Spleen (tissue), 11 donors: Measurements from ENCODE around the gene ACSS1. TPM values are rescaled to one million over a fixed set of nuclear protein-coding genes. Genes with fewer than 3 reads are reported as not detected.

Experiments used
- DNase-seq: peaks from one replicate; pipeline ENCODE4 v3.0.0-alpha.2; 2020
- H3K27ac ChIP-seq, 8 donors: fragments of 200-600 bp; sonication (generic) in 7 of 8; 1 replicate in 4 of 8; 2 replicates in 4 of 8; pipeline versions ENCODE4 v1.5.0 to v1.8.0; 2016 to 2021; ENCODE audit warnings: inconsistent platforms in 4 of 8, mild to moderate bottlenecking in 4 of 8, moderate library complexity in 1 of 8
- H3K27me3 ChIP-seq, 7 donors: fragments of 200-600 bp; sonication (generic) in 6 of 7; replicated peaks in 1 of 7; 1 replicate in 4 of 7; 2 replicates in 3 of 7; pipeline versions ENCODE4 v1.5.0 to v1.8.0; 2016 to 2021; ENCODE audit warnings: inconsistent platforms in 3 of 7, mild to moderate bottlenecking in 1 of 7
- H3K36me3 ChIP-seq, 6 donors: fragments of 200-600 bp; sonication (generic) in 5 of 6; 1 replicate in 4 of 6; 2 replicates in 2 of 6; pipeline versions ENCODE4 v1.5.0 to v1.8.0; 2016 to 2021; ENCODE audit warnings: inconsistent platforms in 2 of 6
- H3K4me1 ChIP-seq, 6 donors: fragments of 200-600 bp; sonication (generic) in 5 of 6; 1 replicate in 3 of 6; 2 replicates in 3 of 6; pipeline versions ENCODE4 v1.5.0 to v1.8.0; 2016 to 2021; ENCODE audit warnings: inconsistent platforms in 3 of 6
- H3K4me3 ChIP-seq, 8 donors: fragments of 200-600 bp; sonication (generic) in 7 of 8; 1 replicate in 4 of 8; 2 replicates in 4 of 8; pipeline versions ENCODE4 v1.5.0 to v1.8.0; 2016 to 2021; ENCODE audit warnings: inconsistent platforms in 4 of 8, mild to moderate bottlenecking in 4 of 8, moderate library complexity in 2 of 8
- H3K9me3 ChIP-seq, 8 donors: fragments of 200-600 bp; sonication (generic) in 7 of 8; 1 replicate in 4 of 8; 2 replicates in 4 of 8; pipeline versions ENCODE4 v1.5.0 to v1.8.0; 2016 to 2021; ENCODE audit warnings: inconsistent platforms in 4 of 8
- CTCF ChIP-seq, 11 experiments: fragments of 200-600 bp in 7 of 11; fragments of 450-650 bp in 4 of 11; sonication (generic) in 4 of 11; IDR thresholded peaks in 8 of 11; conservative IDR thresholded peaks in 3 of 11; 1 replicate in 7 of 11; 2 replicates in 4 of 11; pipeline versions ENCODE4 v1.4.0 to v1.8.0; 2016 to 2021; ENCODE audit warnings: antibody characterized with exemption in 11 of 11, inconsistent platforms in 4 of 11, mild to moderate bottlenecking in 1 of 11
- POLR2A ChIP-seq, 3 donors: fragments of 450-650 bp; IDR thresholded peaks; one replicate each; pipeline ENCODE4 v1.5.1; 2017; ENCODE audit warnings: antibody characterized with exemption in 3 of 3, mild to moderate bottlenecking in 1 of 3
- POLR2AphosphoS5 ChIP-seq, 3 donors: sonication (generic); formaldehyde crosslinking; IDR thresholded peaks; one replicate each; pipeline ENCODE4 v1.5.1; 2017; ENCODE audit warnings: antibody characterized with exemption in 3 of 3
- WGBS, 5 donors: extraction: QIAGEN DNeasy Blood & Tissue Kit in 3 of 5; methylation state at CpG; one replicate each; pipeline versions ENCODE4 v1.1.5 to v1.1.7; 2013 to 2018; 5-methylcytosine and 5-hydroxymethylcytosine counted together
- intact Hi-C: fragments of 100-400 bp; cut with DNase I; formaldehyde crosslinking; loops from one replicate; pipeline ENCODE4 v1.15.0; 2023; ENCODE audit warnings: low total_unique reads
- polyA plus RNA-seq, 3 donors: library from polyadenylated mRNA; stranded (reverse); fragments of 200-250 nt; gene quantifications; one replicate each; pipeline ENCODE4 v1.2.1, GENCODE V29; 2013
- total RNA-seq, 7 donors: library from RNA; depleted of rRNA in 3 of 7; stranded (reverse); fragments of >200 nt in 3 of 7; fragmentation: NEBNext Ultra II Directional in 4 of 7; extraction: Animal tissue kit (Norgen Biotek cat#: 25700) in 4 of 7; gene quantifications; one replicate each; pipeline versions ENCODE4 v1.1.0 to v1.2.1, GENCODE V29; 2016 to 2021
- donor health status: healthy with polysubstance abuse.
- donor health status: DM: no; HTN: no; CAD: no; lungs with moderate emphysema.
- donor health status: DM: no; HTN: no; CAD: no.
- donor health status: Bipolar disorder and iron deficiency.
- donor health status: healthy.
- donor health status: DM: no; HTN: no; CAD: no.
- donor health status: DM: yes; HTN: yes; CAD: no.

ACSS1 gene
- total and polyA plus RNA-seq, 10 donors, result 20.3 to 50.8 (median 36.4) TPM

DNA sequence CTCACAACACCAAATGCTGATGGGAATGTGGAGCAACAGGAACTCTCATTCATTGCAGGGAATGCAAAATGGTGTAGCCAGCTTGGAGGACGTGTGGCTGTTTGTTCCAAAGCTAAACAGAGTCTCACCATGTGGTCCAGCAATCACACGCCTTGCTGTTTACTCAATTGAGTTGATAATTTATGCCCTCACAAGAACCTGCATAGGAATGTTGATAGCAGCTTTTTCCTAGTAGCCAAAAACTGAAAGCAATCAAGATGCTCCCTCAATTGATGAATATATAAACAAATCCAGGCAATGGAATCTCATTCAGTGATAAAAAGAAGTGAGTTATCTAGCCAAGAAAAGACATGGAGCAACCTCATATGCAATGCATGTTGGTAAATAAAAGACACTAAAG is 39.6 kb upstream of the ACSS1 start:
- 37 to 51% (median 43%) methylated on average over 2 of the region's 2 CpGs for WGBS, 5 donors
- no peaks in the 10 kb centered on the region for H3K4me1 ChIP-seq
- DNase-seq, result no peak
- H3K36me3 ChIP-seq, result no peaks in the 10 kb centered on the region
- H3K9me3 ChIP-seq, result no peaks in the 10 kb centered on the region
- intact Hi-C loops, result no loop called here
- H3K27me3 ChIP-seq, result peaks cover 0 to 9% (median 0%) of the 10 kb centered on the region in 7 donors
- no peak overlapping the region for H3K27ac ChIP-seq
- H3K4me3 ChIP-seq, result no peak overlapping the region
- TF ChIP-seq POLR2AphosphoS5 (IDR thresholded peaks at IDR 0.05) (no peak), CTCF (IDR thresholded peaks at IDR 0.05 in 8 of 11, conservative IDR thresholded peaks at IDR 0.05 in 3 of 11) (no peak), POLR2A (IDR thresholded peaks at IDR 0.05) (no peak)

- Histone ChIP-seq H3K36me3 (no peaks in the 10 kb centered on the region), H3K4me3 (peak overlapping the region in 1 of 8 donors; percentile 1), H3K9me3 (no peaks in the 10 kb centered on the region), H3K27ac (peak overlapping the region in 4 of 8 donors; percentile 31 to 75 (median 52)), H3K4me1 (peaks cover 0 to 23% (median 11%) of the 10 kb centered on the region in 6 donors), H3K27me3 (peaks cover 0 to 54% (median 7%) of the 10 kb centered on the region in 7 donors)
- peak; percentile 90 for DNase-seq
- TF ChIP-seq POLR2A (IDR thresholded peaks at IDR 0.05) (no peak), CTCF (IDR thresholded peaks at IDR 0.05 in 8 of 11, conservative IDR thresholded peaks at IDR 0.05 in 3 of 11) (no peak), POLR2AphosphoS5 (IDR thresholded peaks at IDR 0.05) (peak; percentile 21 to 56 (median 55))
- intact Hi-C loops, result no loop called here
- WGBS, 5 donors, result 29 to 36% (median 32%) methylated on average over 14 of the region's 14 CpGs
Measured at GRCh38 chr20:25090492-25091429, 32.8 kb upstream of the ACSS1 start.

- H3K36me3 ChIP-seq, result no peaks in the 10 kb centered on the region
- no peaks in the 10 kb centered on the region for H3K9me3 ChIP-seq
- H3K27ac ChIP-seq, result no peak overlapping the region
- whole genome bisulfite sequencing, 5 donors, result 88 to 95% (median 89%) methylated on average over 12 of the region's 12 CpGs
- TF ChIP-seq POLR2A (IDR thresholded peaks at IDR 0.05) (no peak), POLR2AphosphoS5 (IDR thresholded peaks at IDR 0.05) (no peak), CTCF (IDR thresholded peaks at IDR 0.05 in 8 of 11, conservative IDR thresholded peaks at IDR 0.05 in 3 of 11) (no peak)
- intact Hi-C loops, result loop anchor here (10.0 kb wide), 1 partner anchor 305 kb away; the partner anchor contains the start of gene ABHD12
- peaks cover 3 to 65% (median 18%) of the 10 kb centered on the region in 7 donors for H3K27me3 ChIP-seq
- H3K4me3 ChIP-seq, result no peak overlapping the region
- DNase-seq, result no peak
- H3K4me1 ChIP-seq, result peaks cover 0 to 28% (median 13%) of the 10 kb centered on the region in 6 donors
Measured at GRCh38 chr20:25089662-25090061, 31.7 kb upstream of the ACSS1 start.

GRCh38 chr20:25089096-25089495 is 31.2 kb upstream of the ACSS1 start:
- peaks cover 8 to 70% (median 24%) of the 10 kb centered on the region in 7 donors for H3K27me3 ChIP-seq
- no peak overlapping the region for H3K27ac ChIP-seq

More at GRCh38 chr20:25089096-25089495, 31.2 kb upstream of the ACSS1 start:
- intact Hi-C loops, result loop anchor here (10.0 kb wide), 1 partner anchor 306 kb away; the partner anchor contains the start of gene ABHD12
- Histone ChIP-seq H3K4me3 (no peak overlapping the region), H3K9me3 (no peaks in the 10 kb centered on the region), H3K36me3 (no peaks in the 10 kb centered on the region), H3K4me1 (peaks cover 0 to 34% (median 19%) of the 10 kb centered on the region in 6 donors)
- no peak for DNase-seq
- TF ChIP-seq CTCF (IDR thresholded peaks at IDR 0.05 in 8 of 11, conservative IDR thresholded peaks at IDR 0.05 in 3 of 11), result no peak
- no peak for TF ChIP-seq POLR2A (IDR thresholded peaks at IDR 0.05)
- no peak for TF ChIP-seq POLR2AphosphoS5 (IDR thresholded peaks at IDR 0.05)
